NCI-H510A (cell line): ENCODE results near the gene KCNJ18.
"Not testable (repeated sequence)": the region's sequence is repeated elsewhere in the genome, so short reads cannot be mapped to it uniquely, and the experiment has no call there.

Experiments
- DNase-seq: peaks from one replicate; lab custom pipeline; 2025; lab: John Stamatoyannopoulos, UW

KCNJ18 gene

DNA sequence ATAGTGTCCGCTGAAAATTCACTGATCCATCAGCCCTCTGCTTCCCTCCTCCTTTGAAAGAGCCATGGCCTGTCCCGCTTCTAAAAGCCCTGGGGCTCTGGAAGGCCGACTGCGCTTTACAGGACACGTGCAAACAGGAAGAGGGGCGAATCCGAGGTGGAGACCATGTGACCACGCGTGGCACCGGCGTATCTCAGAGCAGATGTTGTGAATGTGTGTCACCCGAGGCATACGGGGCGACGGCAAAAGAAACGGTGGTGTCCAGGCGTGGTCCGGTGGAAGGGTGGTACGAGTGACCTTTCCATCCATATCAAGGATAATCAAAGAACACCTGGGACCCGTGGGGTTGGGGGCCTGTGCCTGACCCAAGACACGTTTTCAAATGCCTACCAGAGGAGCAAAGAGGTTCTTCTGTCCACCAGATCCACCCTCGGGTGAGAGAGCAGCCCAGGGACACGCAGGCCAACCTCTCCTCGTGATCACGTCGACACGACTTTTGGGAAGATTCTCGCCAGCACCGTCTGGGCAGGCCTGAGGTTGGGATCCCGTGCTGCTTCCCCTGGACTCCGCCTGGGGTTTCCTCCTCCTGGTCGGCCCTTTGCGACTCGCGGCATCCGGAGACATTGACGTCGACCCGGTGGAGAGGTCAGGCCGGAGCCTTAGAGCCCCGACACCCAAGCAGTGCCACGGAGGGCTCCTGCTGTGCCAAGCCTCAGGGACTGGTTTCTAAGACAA is 7.1 kb upstream of the KCNJ18 start:
- not testable (repeated sequence) for DNase-seq

DNA sequence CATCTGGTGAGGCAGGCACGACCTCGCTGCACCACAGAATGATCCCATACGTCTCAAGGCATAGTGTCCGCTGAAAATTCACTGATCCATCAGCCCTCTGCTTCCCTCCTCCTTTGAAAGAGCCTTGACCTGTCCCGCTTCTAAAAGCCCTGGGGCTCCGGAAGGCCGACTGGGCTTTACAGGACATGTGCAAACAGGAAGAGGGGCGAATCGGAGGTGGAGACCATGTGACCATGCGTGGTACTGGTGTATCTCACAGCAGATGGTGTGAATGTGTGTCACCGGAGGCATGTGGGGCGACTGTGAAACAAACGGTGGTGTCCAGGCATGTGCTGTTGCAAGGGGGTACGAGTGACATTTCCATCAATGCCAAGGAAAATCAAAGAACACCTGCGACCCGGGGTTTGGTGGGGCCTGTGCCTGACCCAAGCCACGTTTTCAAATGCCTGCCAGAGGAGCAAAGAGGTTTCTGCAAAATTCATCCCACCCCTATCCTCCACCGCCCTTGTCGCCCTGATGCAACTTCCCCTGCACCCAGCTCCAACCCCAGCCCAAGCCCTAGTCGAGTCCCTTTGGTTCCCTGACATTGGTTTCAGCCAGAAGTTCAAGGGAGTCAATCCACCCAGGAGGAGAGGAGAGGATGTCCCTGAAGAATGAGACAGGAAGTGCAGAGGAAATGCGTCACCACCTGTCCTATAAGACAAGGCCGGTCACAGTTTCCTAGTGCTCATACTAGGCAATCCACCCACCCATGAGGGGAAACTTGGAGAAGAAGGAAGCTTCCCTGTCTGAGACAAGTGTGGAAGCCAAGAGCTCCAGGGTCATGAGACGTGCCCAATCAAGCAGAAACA is 5.9 kb upstream of the KCNJ18 start:
- no peak for DNase-seq

DNA sequence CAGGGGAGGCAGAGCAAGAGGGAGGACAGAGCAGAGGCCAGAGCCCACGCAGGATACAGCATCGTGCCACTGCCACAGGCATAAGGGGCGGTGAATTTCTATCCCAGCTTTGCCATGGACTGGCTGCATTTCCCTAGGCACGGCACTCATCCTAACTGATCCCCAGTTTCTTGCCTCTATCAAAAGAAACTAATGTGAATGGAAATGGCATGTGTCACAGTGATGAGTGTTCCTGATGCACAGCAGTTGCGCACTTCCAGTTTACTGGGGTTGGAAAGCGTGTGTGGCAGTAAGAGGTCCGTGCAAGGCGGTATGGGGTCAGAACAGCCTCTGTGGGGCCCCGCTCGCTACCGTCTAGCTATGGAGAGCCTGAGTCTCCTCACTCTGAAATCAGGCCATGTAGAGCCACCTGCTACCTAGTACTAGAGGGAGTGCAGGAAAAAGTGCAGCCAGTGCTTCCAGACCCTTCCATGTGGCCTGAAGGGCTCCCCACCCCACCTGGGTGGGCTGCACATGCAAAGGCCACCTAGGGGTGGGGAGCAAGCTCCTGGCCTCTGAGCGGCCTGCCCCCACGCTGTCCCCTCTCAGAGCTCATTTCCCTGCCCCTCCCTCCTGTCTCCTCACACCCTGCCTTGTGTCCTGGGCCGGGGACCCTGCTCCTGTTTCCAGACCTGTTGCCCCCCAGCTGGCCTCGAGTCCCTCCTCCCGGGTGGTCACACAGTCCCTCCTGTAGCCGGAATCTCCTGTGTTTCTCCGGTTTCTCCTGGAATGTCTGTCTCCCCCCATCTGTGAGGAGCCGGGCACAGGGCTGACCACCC is 5.0 kb upstream of the KCNJ18 start:
- no peak for DNase-seq

DNA sequence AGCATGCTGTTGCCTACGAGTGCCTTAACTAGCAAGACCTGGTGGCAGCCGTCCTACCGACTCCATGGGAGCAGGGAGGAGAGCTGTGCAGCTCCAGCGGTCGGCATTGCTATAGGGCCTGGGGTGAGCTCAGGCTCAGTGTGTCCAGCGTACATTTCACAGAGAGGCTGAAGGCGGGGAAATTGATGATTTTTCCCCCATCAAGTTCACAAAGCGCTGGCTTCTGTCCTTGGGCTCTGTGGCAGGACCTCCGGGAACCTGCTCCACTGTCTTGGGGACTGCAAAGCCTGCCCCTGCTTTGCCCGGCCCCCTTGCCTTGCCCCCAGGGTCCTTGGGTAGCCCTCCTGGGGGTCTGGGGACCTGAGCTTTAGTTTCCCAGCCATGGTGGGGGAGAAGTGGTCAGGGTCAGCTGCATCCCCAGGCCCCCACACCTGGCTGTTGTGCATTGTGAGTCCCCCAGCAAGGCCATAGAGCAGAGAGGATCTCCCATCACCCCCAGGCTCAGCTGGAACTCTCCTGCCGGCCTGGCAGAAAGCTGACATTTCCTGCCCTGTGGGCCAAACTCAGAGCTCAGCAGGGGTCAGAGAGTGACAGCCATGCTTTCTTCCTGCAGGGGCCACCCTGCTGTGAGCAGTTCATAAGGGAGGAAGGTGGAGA is 3.9 kb upstream of the KCNJ18 start:
- no peak for DNase-seq

DNA sequence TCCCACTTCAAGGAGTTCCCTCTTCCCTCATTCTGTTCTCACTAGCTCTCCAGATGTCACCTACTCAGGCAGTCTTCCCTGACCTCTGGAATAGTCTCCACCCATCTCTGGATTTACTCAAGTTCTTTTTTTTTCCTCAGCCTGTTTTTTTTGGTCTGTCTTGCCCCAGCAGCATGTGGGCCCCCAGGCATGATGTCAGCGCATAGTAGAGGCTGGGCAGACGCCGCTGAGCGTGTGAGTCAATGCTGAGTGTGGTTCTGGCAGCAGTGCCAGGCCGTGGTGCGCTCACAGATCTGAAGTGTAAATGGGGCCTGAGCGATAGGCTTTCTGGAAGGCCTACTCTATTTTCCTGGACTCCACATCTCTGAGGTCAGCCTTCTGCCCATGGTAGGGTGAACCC is 2.7 kb upstream of the KCNJ18 start:
- DNase-seq: no peak

DNA sequence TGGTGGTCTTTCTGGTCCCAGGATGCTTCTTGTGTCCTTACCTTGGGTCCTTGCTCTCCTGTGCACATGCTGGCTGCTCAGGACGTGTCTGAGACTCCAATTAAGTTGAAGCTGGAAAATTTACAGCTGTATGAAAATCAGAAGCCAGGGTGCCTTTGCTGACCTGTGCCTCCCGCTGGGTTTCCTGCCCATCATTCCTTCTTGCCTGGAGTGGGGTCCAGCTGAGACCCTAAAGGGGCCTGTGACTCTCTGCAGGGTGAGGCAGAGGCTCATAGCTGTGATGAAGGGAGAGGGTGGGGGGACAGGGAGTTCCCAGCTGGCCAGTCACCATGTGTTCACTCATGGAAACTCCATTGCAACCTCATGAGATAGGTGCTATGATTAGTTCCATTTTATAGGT is 1.5 kb upstream of the KCNJ18 start:
- DNase-seq: not testable (repeated sequence)

DNA sequence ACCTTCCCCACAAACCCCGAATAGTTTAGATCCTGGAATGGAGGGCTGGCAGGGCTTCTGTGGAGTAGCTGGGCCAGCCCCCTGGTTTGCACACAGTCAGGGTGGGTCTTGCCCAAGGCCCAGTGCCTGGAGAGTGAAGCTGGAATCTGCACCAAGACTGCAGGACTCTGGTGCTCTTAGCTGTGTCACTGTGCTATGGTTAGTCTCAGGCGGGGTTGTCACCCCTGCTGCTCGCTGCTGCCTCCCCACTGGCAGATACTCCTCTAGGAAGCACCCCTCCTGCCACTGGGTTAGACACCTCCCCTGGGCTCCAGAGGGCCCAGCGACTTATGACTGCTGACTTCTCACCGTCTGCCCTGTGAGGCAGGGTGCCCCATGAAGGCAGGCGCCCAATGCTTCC is 842 bp upstream of the KCNJ18 start:
- not testable (repeated sequence) for DNase-seq

DNA sequence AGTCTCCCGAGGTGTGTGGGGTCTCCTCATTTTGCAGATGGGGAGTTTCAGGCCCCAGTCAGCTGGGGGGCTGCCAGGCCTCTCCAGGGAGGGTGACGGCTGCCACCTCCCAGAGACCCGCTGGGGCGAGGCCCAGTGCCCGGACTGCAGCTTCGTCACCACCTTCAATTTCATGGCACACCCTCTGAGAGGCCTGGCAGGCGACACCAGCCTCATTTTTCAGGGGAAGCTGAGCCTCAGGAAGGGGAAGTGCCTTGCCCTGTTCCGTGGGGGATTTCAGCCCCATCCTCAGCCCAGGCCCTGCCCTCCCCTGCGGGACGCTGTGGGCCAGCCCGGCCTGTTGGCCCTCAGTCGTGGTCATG is 362 bp downstream of the KCNJ18 start:
- not testable (repeated sequence) for DNase-seq

DNA sequence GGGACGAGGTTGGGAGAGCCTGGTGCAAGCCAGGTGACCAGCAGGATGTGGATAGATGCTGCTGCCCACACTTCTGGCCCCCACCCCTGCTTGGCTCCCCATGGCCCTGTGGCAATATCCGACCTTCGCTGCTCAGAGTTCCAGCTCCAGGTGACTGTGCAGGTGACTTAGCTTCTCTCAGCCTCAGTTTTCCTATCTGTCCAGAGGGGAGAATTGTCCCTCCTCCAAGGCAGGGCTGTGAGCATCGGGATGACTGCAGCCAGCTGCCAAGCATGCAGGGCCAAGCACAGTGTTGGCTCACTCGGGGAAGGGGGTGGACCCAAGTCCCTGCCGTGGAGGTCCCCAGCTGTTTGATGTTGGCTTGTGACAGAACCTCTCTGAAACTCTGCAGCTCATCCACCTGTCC is 1.1 kb downstream of the KCNJ18 start:
- not testable (repeated sequence) for DNase-seq

DNA sequence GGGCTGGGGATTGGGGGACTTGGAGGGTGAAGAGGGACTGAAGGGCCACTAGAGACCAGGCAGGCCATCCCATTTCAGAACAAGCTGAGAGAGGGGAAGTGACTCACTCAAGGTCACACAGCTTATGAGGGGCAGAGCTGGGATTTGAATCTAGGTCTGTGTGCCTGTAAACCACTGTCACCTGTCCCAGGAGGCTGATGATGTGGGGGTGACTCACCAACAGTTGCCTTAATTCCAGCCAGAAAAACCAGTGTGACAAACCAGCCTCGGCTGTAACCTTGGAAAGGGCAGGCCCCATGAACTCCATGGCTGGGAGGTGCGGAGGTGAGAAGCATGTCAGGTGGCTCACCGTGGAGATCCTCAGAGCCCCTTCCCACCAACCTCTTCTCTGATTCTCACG is 1.6 kb downstream of the KCNJ18 start:
- not testable (repeated sequence) for DNase-seq

DNA sequence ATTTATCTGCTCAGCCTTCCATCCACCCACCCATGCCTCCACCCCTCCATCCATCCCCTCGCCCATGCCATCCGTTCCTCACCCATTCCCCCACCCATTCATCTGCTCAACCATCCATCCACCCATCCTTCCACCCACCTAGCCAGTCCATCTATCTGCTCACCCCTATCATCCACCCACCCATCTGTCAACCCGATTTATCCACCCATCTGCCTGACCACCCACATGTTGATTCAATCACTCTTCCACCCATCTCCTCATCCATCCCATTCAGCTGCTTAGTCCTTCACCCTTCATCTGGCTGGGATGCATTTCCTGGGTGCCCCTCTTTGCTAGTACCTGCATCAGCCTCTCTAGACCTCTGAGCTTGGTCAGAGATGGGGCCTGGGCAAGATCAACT is 3.9 kb downstream of the KCNJ18 start:
- DNase-seq: not testable (repeated sequence)

DNA sequence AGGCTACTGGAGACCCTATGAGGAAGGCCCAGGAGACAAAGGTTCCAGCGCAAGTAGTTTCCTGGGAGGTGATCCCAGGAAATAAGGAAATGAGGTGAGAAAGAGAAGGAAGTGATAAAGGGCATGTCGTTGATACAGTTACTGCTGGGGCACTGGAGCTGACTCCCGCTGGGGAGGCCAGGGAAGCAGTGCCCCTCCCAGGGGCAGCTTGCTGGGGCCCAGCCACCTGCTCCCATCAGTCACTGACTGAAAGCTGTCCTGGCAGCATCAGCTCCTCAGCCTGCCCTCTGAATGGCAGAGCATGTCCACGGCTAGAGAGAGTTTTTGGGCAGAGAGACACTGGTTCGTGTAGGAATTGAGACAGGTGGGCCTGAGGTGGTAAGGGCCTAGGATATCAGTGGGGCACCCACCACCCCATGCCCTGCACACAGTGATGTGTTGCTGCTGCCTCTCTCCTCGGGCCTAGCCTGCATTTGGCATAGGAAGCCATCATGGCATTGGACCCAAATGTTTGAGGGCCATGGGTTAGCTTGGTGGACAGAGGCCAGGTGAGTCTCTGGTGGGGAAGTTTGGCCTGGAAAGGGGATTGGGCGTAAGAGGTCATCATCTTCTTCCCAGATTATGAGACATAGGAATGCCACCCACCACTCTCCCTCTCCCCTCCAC is 4.7 kb downstream of the KCNJ18 start:
- DNase-seq: not testable (repeated sequence)

DNA sequence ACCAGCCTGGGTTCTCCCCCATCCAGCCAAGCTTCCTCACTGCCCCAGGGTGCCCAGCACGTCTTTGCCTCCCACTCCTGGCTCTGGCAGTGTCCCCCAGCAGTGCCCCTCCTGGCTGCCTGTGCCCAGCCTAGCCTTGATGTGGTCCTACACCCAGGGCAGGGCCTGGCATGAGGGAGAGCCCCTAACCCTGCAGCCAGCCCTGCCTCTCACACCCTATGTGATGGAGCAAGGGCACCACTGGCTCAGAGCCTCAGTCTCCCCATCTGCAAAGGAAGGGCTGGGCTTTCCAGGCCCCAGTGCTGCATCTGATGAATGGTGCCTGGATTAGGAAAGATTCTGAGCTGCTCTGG is 5.2 kb downstream of the KCNJ18 start:
- not testable (repeated sequence) for DNase-seq

DNA sequence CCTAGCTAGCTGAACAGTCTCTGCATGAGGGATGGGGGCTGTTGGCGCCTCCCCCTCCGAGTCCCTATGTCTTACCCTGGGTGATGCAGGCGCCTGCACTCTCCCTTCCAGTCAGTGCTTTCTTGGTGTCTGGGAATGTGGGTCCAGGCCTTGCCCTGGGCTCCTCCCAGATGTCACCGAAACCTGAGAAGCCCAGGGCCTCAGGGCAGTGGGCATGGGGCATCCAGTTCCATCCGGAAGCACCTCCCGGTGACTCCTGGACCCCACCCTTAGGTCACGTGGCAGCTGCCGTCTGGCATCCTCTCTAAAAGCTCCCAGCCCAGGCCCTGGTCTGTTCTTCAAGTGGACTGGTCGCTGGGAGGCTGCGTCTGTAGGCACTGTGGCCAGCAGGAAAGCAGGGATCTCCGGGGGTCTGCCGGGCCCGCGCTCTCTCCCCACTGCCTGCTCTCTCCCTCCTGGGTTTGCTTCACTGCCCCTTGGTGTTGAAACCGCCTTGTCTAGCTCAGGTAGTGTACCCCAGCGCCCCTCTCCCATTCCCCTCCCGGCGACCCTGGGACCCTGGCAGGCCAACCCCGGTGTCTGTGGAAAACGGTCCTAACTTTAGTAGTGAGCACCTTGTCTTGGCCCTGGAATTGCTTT is 6.2 kb downstream of the KCNJ18 start:
- DNase-seq: not testable (repeated sequence)

DNA sequence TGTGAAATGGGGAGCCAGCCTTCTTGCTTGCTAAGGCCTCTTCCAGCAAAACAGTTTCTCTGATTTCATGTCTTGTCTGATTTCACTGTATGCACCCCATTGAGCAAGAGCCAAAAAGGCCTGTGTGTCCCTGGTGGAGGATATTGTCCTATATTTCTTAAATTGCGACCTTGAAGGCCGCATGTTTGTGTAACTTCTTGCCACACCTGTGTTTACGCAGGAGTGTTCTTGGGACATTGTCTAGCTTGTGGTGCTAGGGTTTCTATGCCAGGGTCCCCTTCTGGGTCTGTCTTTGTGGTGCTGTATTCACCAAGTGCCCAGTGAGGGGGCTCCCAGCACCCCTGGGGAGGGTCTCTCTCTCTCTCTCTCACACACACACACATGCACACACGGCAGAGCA is 6.8 kb downstream of the KCNJ18 start:
- not testable (repeated sequence) for DNase-seq

DNA sequence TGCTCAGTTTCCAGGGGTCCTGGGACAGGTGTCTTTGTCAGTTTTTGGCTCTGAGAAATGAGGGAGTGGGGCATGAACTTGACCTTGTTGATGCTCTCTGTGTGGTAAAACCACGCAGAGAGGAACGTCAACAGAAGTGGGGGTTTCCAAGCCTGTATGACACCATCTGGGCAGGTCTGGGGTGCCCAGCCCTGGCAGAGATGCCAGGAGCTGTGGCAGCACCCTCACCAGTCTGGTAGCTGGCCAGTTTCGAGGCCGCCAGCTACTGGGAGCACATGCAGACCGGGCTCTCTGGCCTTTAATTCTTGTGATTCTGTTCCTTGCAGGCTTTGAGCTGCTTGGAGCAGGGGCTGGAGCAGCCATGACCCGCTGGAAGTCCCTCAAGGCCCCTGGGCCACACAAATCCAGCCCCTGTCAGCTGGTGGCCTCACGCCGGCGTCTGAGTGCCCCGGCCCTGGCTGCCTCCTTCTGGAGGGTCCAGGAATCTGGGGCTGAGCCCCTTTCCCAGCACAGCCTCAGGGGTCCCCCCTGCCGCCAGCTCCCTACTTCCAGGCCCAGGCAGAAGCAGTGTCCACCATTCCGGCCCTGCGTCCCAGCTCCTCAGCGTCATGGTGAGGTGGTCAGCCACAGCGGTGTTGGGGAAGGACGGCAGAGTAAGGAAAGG is 7.4 kb downstream of the KCNJ18 start:
- not testable (repeated sequence) for DNase-seq

DNA sequence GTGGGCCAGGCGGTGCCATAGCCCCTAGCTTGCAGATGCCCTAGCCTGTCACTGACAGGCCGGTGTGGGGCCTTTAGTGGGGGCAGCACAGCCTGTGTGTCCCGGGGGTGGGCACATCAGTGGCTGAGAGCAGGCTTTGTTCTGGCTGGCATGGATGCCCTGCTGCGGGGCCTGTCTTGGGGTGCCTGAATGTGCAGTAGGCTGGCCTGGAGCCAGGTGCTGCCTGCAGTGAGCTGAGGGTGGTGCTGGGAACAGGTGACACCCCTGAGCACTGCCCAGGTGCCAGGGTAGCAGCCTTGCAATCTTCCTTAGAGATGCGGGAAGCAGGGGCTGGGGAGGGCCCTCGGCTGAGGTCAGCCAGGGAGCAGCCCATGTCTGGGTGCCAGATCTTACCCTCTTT is 8.8 kb downstream of the KCNJ18 start:
- DNase-seq: not testable (repeated sequence)

DNA sequence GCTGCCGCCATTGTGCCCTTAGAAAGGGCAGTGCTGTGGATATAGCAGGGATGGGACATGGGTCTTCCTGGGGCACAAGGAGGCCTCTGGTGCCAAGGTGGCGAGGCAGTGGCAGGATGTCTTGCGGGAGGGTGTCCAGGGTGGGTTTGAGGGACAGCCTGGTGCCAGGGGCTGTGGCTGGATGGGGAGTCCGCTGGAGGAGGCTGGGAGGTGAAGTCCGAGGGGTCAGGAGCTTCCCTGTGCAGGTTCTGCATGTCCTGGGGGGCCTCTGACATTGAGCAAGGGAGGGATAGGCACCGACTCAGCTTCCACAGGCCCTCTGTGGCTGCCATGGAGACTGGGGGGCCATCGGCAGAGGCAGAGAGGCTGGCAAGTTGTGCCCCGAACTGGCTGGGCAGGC is 9.7 kb downstream of the KCNJ18 start:
- DNase-seq: not testable (repeated sequence)

DNA sequence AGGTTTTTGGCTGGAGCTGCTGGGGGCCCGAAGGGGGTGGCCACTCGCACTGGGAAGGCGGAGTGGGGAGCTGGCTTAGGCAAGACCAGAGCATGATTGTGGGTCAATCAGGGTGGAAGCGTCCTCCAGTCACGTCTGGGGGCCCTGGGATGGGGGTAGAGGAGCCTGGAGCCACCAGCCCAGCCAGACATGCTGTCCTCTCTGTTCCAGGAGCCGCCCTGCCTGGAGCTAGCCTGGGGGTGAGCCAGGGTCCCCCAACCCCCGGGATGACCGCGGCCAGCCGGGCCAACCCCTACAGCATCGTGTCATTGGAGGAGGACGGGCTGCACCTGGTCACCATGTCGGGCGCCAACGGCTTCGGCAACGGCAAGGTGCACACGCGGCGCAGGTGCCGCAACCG is 10.2 kb downstream of the KCNJ18 start:
- DNase-seq: not testable (repeated sequence)

DNA sequence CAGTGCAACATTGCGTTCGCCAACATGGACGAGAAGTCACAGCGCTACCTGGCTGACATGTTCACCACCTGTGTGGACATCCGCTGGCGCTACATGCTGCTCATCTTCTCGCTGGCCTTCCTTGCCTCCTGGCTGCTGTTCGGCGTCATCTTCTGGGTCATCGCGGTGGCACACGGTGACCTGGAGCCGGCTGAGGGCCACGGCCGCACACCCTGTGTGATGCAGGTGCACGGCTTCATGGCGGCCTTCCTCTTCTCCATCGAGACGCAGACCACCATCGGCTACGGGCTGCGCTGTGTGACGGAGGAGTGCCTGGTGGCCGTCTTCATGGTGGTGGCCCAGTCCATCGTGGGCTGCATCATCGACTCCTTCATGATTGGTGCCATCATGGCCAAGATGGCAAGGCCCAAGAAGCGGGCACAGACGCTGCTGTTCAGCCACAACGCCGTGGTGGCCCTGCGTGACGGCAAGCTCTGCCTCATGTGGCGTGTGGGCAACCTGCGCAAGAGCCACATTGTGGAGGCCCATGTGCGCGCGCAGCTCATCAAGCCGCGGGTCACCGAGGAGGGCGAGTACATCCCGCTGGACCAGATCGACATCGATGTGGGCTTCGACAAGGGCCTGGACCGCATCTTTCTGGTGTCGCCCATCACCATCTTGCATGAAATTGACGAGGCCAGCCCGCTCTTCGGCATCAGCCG is 10.8 kb downstream of the KCNJ18 start:
- not testable (repeated sequence) for DNase-seq
